NCI-H82 treated with DMSO at 0.1 percent for 48 hours (cell line): Measurements from ENCODE around the gene TEKT2.
A peak's percentile ranks its signal among the peaks of the same experiment; 100 is the strongest.

ENCODE experiments used
- DNase-seq: peaks from one replicate; lab custom pipeline; 2025; ENCODE audit not compliant: unreplicated experiment; lab: John Stamatoyannopoulos, UW

Gene TEKT2

GRCh38 chr1:36101546-36101945, 17.7 kb downstream of the TEKT2 start:
- no peak for DNase-seq

DNA sequence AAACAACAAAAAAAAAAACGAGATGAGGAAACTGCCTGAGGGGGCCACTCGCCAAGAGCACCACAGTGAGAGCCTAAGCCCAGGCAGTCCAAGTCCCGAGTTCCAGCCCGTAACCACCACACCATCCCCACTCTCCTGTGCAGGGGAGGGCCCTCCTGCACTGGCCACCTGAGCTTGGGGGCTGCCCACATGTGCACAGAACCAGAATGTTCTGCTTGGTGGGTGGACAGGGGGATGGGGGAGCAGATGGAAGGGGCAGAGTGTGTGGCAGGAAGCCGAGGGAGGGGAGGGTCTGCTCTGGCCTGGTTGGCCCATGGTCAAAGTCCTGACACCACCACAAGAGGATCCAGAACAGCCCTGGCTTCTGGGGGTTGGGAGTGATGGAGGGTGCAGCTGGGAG, 22.4 kb downstream of the TEKT2 start:
- DNase-seq = no peak

DNA sequence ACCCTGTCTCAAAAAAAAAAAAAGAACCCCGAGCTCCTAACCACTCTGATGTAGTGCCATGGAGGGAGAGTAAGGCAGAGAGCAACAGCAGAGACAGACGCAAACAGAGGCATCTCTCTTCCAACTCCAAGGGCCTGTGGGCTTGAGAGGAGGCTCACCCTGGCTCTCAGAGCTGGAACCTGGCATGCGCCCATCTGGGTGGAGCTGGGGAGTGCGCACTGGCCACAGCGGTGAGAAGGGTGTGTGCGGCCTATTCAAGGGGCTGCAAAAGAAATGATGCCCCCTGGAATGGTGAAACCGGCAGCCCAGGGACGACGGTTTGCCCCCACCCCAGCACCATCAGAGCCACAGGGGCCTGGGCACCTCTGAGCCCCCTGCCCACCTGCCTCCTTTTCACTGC, 23.5 kb downstream of the TEKT2 start:
- DNase-seq = no peak

- DNase-seq = no peak
Measured at GRCh38 chr1:36108314-36108713, 24.4 kb downstream of the TEKT2 start.

DNA sequence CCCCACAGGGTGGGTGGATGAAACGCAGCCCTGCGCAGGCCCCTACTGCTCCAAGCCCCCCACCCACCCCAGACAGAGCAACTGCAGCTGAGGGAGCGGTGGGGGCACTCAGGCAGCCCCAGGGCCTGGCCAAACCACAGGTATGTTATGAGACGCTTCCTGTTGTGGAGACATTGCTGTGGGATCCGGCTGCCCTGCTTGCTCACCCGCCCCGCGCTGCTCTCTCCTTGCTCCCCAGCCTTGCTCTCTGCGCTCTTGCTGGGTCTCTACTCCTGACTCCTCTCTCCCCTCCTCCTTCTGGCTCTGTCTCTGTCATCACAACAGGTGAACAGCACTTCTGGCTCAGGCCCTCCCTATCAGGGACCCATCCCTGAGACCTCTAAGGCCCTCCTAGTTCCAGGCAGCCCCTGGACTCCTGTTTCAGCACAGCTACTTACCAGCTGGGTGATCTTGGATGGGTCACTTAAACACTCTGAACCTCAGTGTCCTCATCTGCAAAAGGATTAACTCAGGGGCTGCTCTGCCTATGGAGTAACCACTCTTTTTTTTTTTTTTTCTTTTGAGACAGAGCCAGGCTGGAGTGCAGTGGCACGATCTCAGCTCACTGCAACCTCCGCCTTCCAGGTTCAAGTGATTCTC, 25.3 kb downstream of the TEKT2 start:
- DNase-seq = no peak

DNA sequence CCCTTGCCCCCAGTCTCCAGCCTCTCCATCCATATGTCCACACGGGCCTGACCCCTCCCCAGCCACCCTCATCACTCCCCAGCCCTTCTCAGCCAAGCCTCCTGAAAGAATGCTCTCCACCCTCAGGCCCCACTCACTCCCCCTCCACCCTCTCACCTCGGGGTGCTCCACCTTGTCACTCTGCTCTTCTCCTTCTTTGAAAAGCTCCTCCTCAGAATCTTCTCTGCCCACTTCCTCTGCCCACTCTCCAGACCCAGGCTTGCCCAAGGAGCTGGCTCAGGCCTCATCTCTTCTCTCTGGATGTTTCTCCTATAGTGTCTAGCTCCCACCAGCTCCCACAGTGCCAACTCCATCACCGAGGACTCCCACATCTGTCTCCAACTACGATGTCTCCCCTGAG, 27.3 kb downstream of the TEKT2 start:
- no peak for DNase-seq

- DNase-seq = no peak
Measured at GRCh38 chr1:36112823-36113222, 28.9 kb downstream of the TEKT2 start.

DNA sequence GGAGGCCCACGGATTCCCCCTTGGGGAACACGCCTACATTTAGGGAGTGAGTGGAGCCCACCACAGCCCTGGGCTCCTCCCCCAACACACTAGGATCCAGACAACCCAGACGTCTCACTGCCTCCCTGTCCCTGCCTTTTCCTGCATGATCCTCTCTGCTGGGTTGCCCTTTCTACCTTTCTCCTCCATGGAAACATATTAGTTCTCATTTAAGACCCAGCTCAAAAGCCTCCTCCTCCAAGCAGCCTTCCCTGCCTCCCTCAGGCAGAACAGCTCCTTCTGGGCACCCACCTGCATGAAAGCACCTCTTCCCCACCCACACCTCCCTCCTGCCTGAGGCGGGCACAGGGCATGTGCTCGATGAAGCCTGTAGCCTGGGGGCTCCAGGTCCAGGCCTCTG, 30.5 kb downstream of the TEKT2 start:
- DNase-seq = no peak

- DNase-seq = no peak
Measured at GRCh38 chr1:36115200-36115669, 31.3 kb downstream of the TEKT2 start.

GRCh38 chr1:36115931-36116330, 32.0 kb downstream of the TEKT2 start:
- no peak for DNase-seq

DNA sequence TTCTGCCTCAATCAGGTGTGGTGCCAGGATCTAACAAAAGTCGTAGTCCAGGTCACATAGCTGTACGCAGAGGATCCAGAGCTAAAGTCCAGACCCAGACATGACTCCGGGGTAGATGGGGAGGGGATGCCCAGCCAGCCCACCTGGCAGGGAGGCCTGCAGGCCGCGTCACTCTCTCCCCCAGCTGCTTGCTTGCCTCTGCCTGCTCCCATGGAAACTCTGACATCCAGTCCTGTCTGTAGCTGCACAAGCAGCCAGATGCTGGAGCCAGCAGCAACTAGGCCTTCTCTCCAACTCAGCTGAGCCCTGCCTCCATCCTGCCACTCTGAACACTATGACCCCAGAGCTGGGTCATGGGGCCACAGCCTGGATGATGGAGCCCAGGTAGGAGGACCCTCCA, 33.0 kb downstream of the TEKT2 start:
- DNase-seq = no peak

DNA sequence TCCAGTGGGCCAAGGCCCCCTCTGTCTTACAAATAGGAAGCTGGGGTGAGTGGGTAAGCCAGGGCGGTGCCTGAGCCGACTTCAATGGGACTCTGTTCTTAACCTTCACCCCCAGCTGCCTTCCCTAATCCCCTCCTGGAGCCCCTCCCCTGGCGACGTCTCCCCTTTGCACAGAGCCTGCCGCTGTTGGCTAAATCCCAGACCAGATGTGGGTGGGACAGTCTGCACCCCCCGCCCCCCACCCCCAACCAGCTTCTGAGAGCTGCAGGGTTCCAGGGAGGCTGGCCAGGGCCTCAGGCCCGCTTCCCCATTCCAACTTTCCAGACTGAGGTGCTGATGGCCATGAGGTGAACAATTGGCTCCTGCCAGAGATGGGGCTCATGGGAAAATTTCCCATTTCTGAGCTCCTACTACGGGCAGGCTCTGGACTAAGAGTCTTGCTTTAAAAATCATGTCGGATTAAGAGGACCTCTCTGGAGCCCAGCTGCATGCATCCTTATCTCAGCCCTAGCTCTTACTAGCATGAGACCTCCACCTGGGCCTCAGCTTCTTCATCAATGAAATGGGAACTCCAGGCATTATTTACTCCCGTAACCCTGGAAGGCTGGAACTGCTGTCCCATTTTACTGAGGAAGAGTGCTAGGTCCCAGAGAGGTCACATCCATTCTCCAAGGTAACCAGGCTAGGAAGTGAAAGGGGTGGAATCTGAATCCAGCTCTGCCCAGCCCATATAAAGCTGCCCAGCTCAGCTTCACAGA, 34.7 kb downstream of the TEKT2 start:
- DNase-seq = peak; percentile 28

DNA sequence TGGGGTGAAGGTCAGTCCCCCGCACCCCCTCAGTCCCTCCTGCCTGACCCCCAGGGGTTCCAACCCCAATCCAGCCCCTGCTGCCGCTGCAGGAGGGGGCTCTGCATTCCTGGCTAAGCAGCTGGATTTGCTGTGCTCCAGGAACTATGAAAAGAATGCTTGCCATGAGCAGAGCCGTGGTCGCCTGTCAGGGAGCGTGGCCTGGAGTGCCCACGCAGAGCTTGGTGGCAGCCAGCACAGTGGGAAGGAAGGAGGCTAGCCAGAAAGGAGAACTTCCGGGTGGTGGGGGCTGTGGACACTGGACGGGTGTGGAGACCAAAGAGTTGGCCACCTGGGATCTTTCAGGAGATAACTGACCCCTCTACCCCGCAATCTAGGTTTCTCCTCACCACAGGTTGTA, 35.6 kb downstream of the TEKT2 start:
- no peak for DNase-seq

DNA sequence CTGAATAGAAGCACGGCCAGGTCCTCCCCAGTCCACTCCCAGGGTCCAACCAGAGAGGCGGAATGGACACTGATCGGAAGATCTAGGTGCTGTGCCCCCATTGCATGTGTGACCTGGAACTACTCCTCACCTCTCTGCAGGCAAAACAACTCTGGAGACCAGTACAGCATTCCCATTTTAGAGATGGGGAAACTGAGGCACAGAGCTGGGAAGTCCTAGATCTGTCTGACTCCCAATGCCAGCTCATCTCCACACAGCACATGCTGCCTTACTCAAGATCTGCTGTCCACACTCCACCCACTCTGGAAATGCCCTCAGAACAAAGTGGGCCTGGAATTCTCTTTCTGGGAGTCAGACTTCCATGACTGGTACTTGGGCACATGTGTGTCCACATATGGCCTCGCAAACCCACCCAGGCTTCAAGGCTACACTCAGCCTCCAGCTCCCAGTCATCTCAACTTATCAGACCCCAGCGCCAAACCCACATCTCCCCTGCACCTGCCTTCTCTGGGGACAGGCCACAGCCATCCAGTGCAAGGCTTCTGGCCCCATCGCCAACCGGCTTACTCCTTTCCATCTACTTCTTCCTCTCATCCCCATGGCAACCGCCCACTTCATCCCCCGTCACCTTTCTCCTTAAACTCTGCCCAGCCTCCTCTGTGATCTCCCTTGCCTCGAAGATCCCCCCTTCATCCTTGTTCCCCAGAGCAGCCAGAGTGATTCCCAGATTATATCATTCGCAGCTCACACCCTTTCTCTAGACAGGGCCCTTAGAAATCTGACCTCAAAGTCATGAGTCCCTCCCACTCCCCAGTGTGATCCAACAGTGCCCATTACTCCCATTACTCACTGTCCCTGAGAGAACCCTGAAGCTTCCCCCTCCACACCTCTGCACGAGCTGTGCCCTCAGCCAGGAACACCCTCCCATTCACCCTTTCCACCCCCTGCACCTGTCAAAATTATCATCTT, 38.5 kb downstream of the TEKT2 start:
- no peak for DNase-seq

GRCh38 chr1:36123356-36123755, 39.5 kb downstream of the TEKT2 start:
- DNase-seq = no peak

- no peak for DNase-seq
Measured at GRCh38 chr1:36124404-36125128, 40.7 kb downstream of the TEKT2 start.

- no peak for DNase-seq
Measured at GRCh38 chr1:36125129-36125991, 41.5 kb downstream of the TEKT2 start, which contains the start of gene COL8A2. Gene COL8A2, minus strand, starts transcription at chr1:36125222. Its CDS starts 24,980 bp downstream, at chr1:36100242.

DNA sequence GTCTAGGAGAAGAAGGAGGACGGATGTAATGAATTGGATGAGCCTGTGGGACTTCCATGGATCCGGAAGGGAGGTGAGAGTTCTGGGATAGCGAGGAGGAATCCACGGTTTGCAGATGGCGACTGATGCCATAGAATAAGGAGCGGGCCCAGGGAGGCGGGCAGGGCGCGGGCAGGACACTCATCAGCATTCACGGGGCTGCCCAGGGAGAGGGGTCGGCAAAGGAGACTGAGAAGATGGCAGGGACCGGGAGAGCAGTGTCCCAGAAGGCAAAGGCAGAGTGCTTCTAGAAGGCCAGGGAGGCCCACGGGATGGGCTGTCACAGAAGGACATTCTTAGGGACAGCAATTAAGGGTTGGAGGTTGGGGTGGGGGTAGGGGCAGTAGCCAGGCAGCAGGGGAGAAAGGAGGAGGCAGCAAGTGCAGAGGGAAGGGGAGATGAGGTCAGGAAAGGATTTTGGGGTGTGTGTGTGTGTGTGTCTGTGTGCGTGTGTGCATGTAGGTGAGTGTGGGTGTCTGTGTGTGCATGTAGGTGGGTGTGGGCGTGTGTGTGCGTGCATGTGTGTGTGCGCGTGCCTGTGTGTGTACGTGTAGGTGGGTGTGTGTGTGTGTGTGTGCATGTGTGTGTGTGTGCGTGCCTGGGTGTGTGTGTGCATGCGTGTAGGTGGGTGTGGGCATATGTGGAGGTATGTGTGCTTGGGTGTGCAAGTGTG, 42.3 kb downstream of the TEKT2 start:
- no peak for DNase-seq

GRCh38 chr1:36126797-36127500, 43.1 kb downstream of the TEKT2 start:
- no peak for DNase-seq
